ENCODE measurements around the gene NDUFA5.

GRCh38 chr7:123569352-123570010 is 11.9 kb upstream of the NDUFA5 start:
- TF ChIP-seq, protein P1, sequence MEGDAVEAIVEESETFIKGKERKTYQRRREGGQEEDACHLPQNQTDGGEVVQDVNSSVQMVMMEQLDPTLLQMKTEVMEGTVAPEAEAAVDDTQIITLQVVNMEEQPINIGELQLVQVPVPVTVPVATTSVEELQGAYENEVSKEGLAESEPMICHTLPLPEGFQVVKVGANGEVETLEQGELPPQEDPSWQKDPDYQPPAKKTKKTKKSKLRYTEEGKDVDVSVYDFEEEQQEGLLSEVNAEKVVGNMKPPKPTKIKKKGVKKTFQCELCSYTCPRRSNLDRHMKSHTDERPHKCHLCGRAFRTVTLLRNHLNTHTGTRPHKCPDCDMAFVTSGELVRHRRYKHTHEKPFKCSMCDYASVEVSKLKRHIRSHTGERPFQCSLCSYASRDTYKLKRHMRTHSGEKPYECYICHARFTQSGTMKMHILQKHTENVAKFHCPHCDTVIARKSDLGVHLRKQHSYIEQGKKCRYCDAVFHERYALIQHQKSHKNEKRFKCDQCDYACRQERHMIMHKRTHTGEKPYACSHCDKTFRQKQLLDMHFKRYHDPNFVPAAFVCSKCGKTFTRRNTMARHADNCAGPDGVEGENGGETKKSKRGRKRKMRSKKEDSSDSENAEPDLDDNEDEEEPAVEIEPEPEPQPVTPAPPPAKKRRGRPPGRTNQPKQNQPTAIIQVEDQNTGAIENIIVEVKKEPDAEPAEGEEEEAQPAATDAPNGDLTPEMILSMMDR (optimal IDR thresholded peaks at IDR 0.05 in 1 of 3, IDR thresholded peaks at IDR 0.05 in 1 of 3, conservative IDR thresholded peaks at IDR 0.05 in 1 of 3; ENCODE audit: extremely low read depth in 1 of 3, insufficient read depth in 2 of 3, low read length in 3 of 3): no peak
- no peak for TF ChIP-seq EZH2 (IDR thresholded peaks at IDR 0.05; ENCODE audit: low read length)
